PFSK-1 (cell line): ENCODE measurements around the gene TMEM95.

Experiments
- FOXP2 ChIP-seq: optimal IDR thresholded peaks from 2 replicates; pipeline ENCODE3; 2011; ENCODE audit warnings: borderline replicate concordance, control low read depth, inconsistent platforms; ENCODE audit not compliant: insufficient read depth; ENCODE audit errors: extremely low read length, extremely low read depth
- TF ChIP-seq, protein P1 (sequence below), 2 experiments: IDR thresholded peaks; 2 replicates each; pipeline versions ENCODE4 v1.6.1 to v1.8.0; 2011 to 2012; ENCODE audit warnings: low read depth in 2 of 2, low read length in 2 of 2, control low read depth in 1 of 2, inconsistent platforms in 1 of 2, mild to moderate bottlenecking in 1 of 2, moderate library complexity in 1 of 2; ENCODE audit not compliant: insufficient read depth in 1 of 2

DNA sequence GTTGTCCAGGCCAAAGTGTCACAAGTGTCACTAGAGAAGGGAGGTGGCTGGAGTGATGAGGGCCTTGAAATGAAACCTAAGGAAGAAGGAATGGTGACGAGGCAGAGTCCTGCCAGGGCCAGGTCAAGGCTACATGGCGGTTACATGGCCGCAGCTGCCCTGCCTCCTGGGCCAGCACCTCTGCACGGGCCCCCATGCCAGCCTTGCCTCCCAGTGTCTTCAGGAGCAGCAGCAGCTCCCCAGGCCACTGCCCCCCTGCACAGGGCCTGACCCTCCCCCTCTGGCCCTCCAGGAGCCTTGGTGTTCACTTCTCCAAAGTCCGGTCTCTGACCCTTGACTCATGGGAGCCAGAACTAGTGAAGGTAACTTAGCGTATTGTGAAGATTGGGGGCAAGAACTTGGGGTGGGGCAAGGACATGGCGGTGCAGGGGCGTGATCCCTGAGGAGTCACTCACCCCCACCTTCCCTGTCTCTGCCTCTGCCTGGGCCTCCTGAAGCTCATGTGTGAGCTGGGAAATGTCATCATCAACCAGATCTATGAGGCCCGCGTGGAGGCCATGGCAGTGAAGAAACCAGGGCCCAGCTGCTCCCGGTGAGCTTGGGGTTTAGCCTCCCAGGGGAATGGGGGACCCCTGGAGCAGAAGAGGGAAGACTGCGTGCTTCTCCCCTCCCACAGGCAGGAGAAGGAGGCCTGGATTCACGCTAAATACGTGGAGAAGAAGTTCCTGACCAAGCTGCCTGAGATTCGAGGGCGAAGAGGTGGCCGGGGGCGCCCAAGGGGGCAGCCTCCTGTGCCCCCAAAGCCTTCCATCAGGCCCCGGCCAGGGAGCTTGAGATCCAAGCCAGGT lies 7.1 kb upstream of the TMEM95 start:
- TF ChIP-seq FOXP2 = no peak
- TF ChIP-seq, protein P1, sequence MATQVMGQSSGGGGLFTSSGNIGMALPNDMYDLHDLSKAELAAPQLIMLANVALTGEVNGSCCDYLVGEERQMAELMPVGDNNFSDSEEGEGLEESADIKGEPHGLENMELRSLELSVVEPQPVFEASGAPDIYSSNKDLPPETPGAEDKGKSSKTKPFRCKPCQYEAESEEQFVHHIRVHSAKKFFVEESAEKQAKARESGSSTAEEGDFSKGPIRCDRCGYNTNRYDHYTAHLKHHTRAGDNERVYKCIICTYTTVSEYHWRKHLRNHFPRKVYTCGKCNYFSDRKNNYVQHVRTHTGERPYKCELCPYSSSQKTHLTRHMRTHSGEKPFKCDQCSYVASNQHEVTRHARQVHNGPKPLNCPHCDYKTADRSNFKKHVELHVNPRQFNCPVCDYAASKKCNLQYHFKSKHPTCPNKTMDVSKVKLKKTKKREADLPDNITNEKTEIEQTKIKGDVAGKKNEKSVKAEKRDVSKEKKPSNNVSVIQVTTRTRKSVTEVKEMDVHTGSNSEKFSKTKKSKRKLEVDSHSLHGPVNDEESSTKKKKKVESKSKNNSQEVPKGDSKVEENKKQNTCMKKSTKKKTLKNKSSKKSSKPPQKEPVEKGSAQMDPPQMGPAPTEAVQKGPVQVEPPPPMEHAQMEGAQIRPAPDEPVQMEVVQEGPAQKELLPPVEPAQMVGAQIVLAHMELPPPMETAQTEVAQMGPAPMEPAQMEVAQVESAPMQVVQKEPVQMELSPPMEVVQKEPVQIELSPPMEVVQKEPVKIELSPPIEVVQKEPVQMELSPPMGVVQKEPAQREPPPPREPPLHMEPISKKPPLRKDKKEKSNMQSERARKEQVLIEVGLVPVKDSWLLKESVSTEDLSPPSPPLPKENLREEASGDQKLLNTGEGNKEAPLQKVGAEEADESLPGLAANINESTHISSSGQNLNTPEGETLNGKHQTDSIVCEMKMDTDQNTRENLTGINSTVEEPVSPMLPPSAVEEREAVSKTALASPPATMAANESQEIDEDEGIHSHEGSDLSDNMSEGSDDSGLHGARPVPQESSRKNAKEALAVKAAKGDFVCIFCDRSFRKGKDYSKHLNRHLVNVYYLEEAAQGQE (IDR thresholded peaks at IDR 0.05; ENCODE audit: insufficient read depth in 1 of 2, low read depth in 2 of 2, low read length in 2 of 2) = no peak
